ENCODE data around the gene PGBD5.

Gene PGBD5

DNA sequence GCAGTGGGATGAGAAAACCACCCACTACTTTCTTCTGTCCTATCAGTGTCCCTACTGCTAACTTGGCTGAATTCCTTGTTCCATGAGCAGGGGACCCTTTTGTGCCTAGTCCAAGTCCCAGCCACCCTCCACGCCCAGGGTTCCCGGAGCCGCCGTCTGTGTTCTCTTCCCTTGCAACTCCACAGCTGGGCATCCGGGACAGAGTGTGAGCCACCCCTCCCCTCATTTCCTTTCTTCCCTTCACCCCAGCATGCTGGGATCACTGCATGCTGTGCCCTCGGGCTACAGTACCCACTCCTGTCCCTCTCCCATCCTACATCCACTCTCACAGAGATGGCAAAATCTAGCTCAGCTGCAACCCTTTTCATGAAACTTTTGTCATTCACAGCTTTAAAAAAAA lies 44.5 kb downstream of the PGBD5 start:
- H3K27ac ChIP-seq: no peak overlapping the region
- TF ChIP-seq, protein P1, sequence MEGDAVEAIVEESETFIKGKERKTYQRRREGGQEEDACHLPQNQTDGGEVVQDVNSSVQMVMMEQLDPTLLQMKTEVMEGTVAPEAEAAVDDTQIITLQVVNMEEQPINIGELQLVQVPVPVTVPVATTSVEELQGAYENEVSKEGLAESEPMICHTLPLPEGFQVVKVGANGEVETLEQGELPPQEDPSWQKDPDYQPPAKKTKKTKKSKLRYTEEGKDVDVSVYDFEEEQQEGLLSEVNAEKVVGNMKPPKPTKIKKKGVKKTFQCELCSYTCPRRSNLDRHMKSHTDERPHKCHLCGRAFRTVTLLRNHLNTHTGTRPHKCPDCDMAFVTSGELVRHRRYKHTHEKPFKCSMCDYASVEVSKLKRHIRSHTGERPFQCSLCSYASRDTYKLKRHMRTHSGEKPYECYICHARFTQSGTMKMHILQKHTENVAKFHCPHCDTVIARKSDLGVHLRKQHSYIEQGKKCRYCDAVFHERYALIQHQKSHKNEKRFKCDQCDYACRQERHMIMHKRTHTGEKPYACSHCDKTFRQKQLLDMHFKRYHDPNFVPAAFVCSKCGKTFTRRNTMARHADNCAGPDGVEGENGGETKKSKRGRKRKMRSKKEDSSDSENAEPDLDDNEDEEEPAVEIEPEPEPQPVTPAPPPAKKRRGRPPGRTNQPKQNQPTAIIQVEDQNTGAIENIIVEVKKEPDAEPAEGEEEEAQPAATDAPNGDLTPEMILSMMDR (IDR thresholded peaks at IDR 0.05): no peak
- TF ChIP-seq ZFX (IDR thresholded peaks at IDR 0.05; ENCODE audit: borderline replicate concordance): no peak

DNA sequence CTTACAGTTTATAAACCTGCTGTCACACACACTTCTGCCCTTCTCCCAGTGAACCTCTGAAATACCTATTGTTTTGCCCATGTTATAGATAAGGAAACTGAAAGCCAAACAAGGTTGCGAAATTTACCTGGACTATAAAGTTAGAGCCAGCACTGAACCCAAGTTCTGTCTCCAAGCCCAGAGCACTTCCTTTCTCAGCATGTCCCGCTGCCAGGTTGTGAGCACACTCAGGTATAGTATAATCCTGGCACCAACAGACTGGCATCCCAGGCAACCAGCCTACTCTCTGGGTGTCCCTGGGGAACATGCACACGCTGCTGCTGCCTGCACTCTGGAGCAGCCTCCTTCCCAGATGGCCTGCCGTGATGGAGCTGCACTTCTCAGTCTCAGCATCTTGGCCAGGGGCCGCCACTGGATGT lies 45.1 kb downstream of the PGBD5 start:
- no peak overlapping the region for H3K27ac ChIP-seq
- no peak for TF ChIP-seq ZFX (IDR thresholded peaks at IDR 0.05; ENCODE audit: borderline replicate concordance)
- TF ChIP-seq, protein P1 (IDR thresholded peaks at IDR 0.05): no peak

DNA sequence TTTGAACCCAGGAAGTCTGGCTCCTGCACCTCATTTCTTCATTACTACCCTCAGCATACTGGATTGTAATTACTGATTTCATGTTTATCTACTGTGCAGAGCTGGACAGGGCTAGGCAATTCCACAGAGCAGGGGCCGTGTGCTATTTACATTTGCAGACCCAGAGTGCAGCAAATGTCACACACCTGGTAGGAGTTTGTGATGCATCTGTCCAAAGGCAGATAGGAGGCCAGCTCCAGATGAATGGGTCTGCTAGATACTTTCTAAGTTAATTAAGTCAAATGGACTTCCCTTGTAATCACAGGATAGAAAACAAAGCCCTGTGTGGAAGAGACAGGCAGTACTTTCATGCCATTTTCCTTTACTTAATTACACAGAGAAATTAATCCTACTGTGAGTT lies 46.2 kb downstream of the PGBD5 start:
- TF ChIP-seq ZFX (IDR thresholded peaks at IDR 0.05; ENCODE audit: borderline replicate concordance): no peak
- H3K27ac ChIP-seq: no peak overlapping the region

DNA sequence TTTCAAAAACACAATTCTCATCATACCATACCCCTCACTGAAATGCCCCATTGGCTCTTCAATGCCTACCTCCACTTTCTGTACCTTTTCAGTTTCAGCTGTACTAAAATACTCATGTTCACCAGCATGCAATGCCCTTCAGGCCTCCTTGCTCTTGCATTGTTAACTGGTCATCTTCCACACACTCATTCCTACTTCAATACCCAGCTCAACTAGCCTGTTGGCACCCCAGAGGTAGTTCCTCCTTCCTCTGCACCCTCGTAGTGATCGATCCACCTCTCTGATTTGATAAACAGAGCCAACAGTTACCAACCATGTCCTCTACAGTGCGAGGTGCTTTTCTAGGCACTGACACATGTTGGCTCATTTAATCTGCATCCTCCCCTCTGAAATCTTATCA lies 46.7 kb downstream of the PGBD5 start:
- TF ChIP-seq, protein P1 (IDR thresholded peaks at IDR 0.05): no peak
- no peak for TF ChIP-seq ZFX (IDR thresholded peaks at IDR 0.05; ENCODE audit: borderline replicate concordance)
- H3K27ac ChIP-seq: no peak overlapping the region

DNA sequence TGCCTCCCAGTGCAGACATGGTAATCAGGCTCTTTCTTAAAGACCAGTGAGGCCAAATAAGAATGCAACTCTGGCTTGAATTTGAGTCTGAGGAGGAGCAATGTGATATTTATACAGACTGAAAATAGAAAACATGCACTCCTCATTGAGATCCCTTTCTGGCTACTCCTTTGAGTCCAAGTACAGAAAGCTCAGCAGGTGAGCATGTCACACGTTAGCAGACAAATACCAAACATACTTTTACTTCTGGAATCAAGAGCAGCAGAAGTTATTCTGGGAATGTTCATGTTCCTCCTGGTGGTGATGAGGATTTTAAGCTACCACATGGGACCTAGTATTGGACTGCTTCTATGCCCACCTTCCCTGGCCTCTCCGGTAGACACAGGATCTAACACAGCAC lies 48.3 kb downstream of the PGBD5 start:
- no peak for TF ChIP-seq ZFX (IDR thresholded peaks at IDR 0.05; ENCODE audit: borderline replicate concordance)
- TF ChIP-seq, protein P1 (IDR thresholded peaks at IDR 0.05): no peak
- H3K27ac ChIP-seq: no peak overlapping the region

DNA sequence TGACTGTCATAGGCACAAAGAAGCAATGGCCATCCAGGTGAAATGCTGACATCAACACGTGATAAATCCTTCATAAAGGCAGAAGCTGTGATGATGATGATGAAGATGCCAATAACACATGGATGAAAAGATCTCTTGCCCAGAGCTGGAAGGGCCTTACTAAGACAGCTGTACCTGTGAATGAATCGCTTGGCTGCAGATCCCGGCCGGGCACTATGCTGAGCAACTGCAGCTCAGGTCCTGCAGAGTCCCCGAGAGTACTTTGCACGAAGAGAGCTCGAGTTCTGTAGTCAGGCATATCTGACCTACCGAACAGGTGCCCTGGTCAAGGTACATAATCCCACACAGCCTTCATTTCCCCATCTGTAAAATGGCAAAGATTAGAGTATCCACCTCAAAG lies 48.8 kb downstream of the PGBD5 start:
- no peak for TF ChIP-seq ZFX (IDR thresholded peaks at IDR 0.05; ENCODE audit: borderline replicate concordance)
- TF ChIP-seq, protein P1 (IDR thresholded peaks at IDR 0.05): no peak

DNA sequence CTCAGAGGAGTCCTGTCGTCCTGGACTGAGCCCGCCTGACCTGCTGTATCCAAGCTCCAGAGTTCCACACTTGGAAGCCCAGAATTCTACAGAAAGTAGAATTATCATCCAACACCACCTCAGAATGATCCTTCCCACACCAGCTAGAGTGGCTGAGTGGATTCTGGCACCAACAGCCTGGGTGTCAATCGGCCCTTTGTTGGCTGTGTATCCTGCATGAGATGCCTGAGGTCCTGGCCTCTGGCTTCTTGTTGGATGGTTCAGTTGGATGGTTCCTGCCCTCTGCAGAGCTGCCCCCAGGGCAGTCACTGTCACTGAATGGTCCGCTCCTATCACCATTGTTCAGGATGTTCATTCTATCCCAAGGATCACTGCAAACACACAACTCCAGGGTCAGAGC lies 49.8 kb downstream of the PGBD5 start:
- H3K27ac ChIP-seq: no peak overlapping the region
- TF ChIP-seq ZFX (IDR thresholded peaks at IDR 0.05; ENCODE audit: borderline replicate concordance): no peak
- TF ChIP-seq, protein P1 (IDR thresholded peaks at IDR 0.05): no peak

More for the DNA sequence above, 48.8 kb downstream of the PGBD5 start:
- no peak overlapping the region for H3K27ac ChIP-seq

DNA sequence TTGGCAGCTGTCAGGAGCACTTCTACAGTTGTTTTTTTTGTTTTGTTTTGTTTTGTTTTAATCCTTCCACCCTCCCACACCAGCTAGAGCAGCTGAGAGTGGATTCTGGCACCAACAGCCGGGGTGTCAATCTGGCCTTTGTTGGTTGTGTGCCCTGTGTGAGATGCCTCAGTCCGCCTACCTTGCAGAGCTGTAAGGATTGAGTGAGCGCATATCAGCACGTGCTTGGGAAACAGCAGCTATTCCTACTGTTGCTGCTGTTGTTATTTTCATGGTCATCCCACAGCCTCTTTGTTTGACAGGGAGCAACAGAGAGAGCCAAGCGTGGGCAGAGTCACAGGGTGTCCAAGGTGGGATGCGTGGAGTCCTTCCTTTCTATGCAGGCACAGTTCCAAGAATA lies 50.4 kb downstream of the PGBD5 start:
- no peak for TF ChIP-seq ZFX (IDR thresholded peaks at IDR 0.05; ENCODE audit: borderline replicate concordance)
- TF ChIP-seq, protein P1 (IDR thresholded peaks at IDR 0.05): no peak
- H3K27ac ChIP-seq: no peak overlapping the region

Data from 22Rv1 (cell line).